Activated CD8-positive, alpha-beta memory T cell treated with anti-CD3 and anti-CD28 coated beads, Interleukin-2, amount 50 U/mL, for 24 hours (primary cell): ENCODE data around the gene SLC12A5.

Source experiments
- DNase-seq: peaks from one replicate; pipeline ENCODE4 v3.0.0-alpha.2; 2020; ENCODE audit errors: extremely low read depth

Gene SLC12A5

GRCh38 chr20:46006022-46006705, 22.9 kb upstream of the SLC12A5 start:
- no peak for DNase-seq

- DNase-seq = no peak
These were observed 22.1 kb upstream of the SLC12A5 start for GRCh38 chr20:46006964-46007363.

DNA sequence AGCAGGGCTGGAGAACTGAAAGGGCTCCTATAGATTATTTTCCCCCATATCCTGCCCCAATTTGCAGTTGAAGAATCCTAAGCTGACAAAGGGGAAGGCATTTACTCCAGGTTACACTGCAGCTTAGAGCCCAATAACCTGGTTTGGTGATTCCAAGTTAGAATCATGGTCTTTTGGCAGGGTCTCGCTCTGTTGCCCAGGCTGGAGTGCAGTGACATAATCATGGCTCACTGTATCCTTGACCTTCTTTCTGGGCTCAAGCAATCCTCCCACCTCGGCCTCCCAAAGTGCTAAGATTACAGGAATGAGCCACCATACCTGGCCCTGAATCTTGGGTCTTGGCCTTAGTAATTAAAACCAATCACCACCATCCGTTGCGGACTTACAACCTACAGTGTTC, 21.3 kb upstream of the SLC12A5 start:
- DNase-seq = no peak

GRCh38 chr20:46009816-46010215, 19.2 kb upstream of the SLC12A5 start:
- no peak for DNase-seq

DNA sequence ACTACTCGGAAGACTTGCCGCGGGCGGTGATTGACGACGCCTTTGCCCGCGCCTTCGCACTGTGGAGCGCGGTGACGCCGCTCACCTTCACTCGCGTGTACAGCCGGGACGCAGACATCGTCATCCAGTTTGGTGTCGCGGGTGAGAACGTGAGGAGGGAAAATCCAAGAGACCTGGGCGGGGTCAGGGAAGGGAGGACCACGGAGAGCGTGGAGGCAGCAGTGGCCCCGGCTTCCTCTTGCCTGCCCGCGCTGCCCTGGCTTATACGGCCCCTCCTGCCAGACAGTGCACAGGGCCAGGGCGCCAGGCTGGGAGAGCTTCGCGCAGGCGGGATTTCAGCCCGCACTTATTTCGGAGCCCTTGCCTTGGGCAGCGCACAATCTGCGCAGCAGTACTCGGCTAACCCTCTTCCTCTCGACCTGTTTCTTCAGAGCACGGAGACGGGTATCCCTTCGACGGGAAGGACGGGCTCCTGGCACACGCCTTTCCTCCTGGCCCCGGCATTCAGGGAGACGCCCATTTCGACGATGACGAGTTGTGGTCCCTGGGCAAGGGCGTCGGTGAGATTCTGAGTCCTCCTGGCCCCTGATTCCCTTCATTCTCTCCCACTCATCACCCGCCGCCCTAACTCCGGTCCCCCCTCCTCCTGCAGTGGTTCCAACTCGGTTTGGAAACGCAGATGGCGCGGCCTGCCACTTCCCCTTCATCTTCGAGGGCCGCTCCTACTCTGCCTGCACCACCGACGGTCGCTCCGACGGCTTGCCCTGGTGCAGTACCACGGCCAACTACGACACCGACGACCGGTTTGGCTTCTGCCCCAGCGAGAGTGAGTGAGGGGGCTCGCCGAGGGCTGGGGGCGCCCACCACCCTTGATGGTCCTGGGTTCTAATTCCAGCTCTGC, 18.3 kb upstream of the SLC12A5 start:
- no peak for DNase-seq

DNA sequence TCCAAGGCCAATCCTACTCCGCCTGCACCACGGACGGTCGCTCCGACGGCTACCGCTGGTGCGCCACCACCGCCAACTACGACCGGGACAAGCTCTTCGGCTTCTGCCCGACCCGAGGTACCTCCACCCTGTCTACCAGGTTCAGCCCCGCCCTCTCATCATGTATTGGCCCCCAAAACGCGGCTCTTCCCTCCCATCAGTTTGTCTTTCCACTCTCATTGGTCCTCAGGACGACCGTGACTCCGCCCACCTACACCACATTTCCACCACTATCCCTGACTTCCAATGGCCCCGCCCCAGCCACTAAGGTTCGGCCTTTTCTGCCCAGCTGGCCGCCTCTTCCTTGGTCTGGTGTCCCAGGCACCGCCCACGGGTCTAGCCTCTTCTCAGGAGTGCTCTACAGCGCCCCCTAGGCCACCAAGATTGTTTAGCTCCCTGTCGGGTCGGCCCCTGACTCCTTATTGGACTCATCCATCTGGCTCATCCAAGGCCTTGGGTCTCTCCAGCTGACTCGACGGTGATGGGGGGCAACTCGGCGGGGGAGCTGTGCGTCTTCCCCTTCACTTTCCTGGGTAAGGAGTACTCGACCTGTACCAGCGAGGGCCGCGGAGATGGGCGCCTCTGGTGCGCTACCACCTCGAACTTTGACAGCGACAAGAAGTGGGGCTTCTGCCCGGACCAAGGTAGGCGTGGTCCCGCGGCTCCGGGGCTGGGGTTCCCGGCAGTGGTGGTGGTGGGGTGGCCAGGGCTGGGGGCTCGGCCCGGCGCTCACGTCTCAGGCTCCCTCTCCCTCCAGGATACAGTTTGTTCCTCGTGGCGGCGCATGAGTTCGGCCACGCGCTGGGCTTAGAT, 17.2 kb upstream of the SLC12A5 start:
- DNase-seq = no peak

DNA sequence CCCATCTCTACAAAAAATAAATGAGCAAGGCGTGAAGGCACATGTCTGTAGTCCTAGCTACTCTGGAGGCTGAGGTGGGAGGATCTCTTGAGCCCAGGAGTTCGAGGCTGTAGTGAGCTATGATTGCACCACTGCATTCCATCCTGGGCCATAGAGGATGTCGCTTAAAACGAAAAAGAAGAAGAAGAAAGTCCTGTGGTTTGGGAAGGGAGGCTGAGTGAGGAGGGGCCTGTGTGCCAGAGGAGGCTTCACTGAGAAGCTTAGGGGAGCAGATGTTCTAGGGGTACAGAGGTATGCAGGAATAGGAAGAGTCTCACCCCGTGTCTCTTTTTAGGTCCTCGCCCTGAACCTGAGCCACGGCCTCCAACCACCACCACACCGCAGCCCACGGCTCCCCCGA, 16.1 kb upstream of the SLC12A5 start:
- no peak for DNase-seq

- DNase-seq = no peak
These were observed 15.6 kb upstream of the SLC12A5 start for GRCh38 chr20:46013322-46013828.

- peak; percentile 26 for DNase-seq
These were observed 15.0 kb upstream of the SLC12A5 start for GRCh38 chr20:46013829-46014516.

DNA sequence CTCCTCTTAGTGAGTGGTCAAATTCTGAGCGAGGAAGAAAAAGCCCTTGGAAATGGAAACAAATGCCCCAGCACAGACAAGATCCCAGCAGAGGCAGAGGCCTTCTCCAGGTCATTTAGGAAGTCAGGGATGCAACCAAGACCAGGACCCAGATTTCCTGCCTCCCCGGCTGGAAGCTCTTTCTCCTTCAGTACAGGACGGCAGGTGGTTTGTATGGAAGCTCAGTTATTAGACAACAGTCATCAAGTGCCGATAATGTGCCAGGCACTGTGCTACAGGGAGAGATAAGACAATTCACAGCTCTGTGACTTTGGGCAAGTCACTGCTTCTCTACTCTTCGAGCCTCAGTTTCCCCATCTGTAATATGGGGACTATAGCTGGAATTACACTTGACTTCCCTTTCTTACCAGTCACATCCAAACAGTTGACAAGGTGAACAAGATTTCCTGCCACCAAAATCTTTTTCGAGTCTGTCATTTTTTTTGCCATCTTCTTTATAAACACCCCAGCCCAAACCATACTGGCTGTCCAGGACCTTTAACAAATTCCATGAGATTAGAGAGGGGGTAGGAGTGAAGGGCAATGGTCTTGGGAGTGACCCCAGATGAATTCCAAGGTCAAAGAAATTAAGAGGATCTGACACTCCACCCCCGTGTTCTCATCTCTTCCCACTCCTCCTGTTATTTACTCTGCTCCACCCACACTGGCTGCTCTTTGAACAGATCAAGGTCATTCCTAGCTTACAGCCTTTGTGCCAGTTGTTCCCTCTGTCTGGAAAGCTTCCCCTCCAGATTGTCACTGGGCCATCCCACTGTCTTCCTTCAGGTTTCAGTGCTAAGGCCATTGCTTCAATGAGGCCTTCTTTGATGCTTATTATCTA, 14.3 kb upstream of the SLC12A5 start:
- no peak for DNase-seq

GRCh38 chr20:46017272-46017671, 11.7 kb upstream of the SLC12A5 start:
- no peak for DNase-seq

- no peak for DNase-seq
These were observed 10.9 kb upstream of the SLC12A5 start for GRCh38 chr20:46018112-46018511.

DNA sequence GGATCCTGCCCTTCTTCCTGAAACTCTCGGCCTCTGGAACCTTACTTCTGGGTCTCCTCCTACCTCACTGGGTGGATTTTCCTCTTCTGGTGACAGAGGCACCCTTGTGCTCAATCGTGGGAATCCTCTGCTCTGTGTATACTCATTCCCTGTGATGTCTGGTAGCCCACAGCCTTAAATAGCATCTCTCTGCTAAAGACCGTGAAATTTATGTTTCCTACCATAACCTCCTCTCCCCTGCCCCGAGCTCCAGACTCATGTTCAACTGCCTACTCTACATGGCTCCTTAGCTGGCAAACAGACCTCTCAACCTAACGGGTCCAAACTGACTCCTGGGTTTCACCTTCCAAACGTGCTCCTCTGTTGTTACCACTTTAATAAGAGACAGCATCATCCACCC, 10.4 kb upstream of the SLC12A5 start:
- no peak for DNase-seq

DNA sequence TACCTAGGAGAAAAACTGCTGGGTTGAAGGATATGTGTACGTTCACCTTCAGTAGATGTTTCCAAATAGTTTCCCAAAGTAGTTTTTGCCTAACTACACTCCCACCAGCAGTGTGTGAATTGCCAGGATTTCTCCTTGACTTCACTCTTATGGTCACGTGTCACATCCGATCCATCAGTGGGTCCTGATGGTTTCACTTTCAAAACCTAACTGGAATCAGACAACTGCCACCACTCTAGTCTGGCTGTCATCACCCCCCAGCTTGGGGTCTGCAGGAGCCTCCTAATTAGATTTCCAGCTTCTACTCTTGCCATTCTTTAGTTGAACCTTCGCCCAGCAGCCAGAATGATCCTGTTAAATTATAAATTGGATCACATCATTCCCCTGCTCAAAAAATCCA, 8.5 kb upstream of the SLC12A5 start:
- DNase-seq = no peak

DNA sequence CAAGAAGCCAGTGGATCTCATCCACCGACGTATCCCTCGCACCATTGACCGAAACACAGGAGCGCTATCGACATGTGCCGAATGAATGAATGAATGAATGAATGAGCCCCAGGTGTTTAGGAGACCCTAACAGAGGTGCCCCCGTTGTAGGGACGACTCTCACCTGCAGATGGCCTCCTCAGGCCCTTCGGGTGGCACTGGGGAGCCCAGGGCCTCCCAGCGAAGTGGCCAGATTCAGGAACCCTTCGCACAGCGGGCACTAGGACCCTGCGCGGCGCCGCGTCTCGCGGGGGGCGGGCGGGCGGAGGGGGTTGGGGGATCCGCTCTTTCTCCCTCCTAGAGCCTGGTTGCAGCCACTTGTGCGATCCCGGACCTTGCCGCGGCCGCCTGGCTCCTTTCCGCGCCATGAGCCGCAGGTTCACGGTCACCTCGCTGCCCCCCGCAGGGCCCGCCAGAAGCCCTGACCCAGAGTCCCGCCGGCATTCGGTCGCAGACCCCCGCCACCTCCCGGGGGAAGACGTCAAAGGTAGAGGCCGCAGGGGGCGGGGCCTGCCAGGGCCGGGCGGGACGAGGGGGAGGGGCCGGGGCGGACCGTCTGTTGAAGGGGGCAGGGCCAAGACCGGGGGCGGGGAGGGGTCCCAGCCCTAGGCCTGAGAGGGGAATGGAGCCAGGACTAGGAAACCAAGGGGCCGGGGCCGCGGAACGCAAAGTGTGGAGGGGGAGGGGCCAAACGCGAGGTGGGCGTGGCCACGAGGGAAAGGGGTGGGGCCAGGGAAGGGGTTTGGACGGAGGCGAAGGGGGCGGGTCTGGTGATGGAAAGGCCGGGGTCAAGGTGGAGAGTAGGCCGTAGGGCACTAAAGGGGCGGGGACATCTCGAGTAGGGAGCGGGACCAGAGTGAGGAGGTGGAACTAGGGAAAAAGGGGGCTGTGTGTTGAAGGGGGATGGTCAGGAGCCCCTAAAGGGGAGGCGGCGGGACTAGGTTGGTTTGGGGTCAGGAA, 7.4 kb upstream of the SLC12A5 start:
- DNase-seq = no peak

- no peak for DNase-seq
These were observed 6.4 kb upstream of the SLC12A5 start for GRCh38 chr20:46022411-46023147.

- no peak for DNase-seq
These were observed 5.9 kb upstream of the SLC12A5 start for GRCh38 chr20:46023148-46023484.

DNA sequence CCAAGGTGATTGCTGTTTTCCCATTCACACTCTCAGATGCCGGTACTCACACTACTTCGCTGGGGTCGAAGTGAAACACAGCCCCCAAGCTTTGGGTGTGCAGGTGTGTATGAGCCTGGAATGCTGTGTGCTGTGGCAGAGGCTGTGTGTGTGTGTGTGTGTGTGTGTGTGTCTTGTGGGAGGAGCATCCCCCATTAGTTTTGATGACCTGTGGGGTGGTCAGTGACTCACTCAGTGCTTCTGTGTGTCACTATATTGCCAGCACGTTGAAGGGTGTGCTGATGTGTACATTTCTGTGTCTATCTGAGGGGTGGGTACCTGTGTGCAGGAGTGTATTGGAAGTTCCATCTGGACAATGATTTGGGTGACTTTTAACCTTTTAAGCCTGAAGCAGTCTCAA, 5.0 kb upstream of the SLC12A5 start:
- no peak for DNase-seq

GRCh38 chr20:46025376-46025783, 3.6 kb upstream of the SLC12A5 start:
- no peak for DNase-seq
